ENCODE data around the gene PHACTR3. TPM values are rescaled to one million over a fixed set of nuclear protein-coding genes. Genes with fewer than 3 reads are reported as not detected.

Gene PHACTR3
- total RNA-seq, 4 donors from 2014 or later, result 0.66 to 7.8 TPM; not detected in 2

- TF ChIP-seq, protein P1, sequence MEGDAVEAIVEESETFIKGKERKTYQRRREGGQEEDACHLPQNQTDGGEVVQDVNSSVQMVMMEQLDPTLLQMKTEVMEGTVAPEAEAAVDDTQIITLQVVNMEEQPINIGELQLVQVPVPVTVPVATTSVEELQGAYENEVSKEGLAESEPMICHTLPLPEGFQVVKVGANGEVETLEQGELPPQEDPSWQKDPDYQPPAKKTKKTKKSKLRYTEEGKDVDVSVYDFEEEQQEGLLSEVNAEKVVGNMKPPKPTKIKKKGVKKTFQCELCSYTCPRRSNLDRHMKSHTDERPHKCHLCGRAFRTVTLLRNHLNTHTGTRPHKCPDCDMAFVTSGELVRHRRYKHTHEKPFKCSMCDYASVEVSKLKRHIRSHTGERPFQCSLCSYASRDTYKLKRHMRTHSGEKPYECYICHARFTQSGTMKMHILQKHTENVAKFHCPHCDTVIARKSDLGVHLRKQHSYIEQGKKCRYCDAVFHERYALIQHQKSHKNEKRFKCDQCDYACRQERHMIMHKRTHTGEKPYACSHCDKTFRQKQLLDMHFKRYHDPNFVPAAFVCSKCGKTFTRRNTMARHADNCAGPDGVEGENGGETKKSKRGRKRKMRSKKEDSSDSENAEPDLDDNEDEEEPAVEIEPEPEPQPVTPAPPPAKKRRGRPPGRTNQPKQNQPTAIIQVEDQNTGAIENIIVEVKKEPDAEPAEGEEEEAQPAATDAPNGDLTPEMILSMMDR (IDR thresholded peaks at IDR 0.05; ENCODE audit: low read depth), result no peak
Measured at GRCh38 chr20:59823491-59824259, 219.3 kb downstream of the PHACTR3 start.

- TF ChIP-seq, protein P1 (IDR thresholded peaks at IDR 0.05; ENCODE audit: low read depth), result no peak
Measured at GRCh38 chr20:59824711-59825562, 220.6 kb downstream of the PHACTR3 start.

GRCh38 chr20:59825563-59825920, 221.2 kb downstream of the PHACTR3 start:
- TF ChIP-seq, protein P1 (IDR thresholded peaks at IDR 0.05; ENCODE audit: low read depth), result no peak

GRCh38 chr20:59825944-59826759, 221.8 kb downstream of the PHACTR3 start:
- TF ChIP-seq, protein P1 (IDR thresholded peaks at IDR 0.05; ENCODE audit: low read depth), result no peak

DNA sequence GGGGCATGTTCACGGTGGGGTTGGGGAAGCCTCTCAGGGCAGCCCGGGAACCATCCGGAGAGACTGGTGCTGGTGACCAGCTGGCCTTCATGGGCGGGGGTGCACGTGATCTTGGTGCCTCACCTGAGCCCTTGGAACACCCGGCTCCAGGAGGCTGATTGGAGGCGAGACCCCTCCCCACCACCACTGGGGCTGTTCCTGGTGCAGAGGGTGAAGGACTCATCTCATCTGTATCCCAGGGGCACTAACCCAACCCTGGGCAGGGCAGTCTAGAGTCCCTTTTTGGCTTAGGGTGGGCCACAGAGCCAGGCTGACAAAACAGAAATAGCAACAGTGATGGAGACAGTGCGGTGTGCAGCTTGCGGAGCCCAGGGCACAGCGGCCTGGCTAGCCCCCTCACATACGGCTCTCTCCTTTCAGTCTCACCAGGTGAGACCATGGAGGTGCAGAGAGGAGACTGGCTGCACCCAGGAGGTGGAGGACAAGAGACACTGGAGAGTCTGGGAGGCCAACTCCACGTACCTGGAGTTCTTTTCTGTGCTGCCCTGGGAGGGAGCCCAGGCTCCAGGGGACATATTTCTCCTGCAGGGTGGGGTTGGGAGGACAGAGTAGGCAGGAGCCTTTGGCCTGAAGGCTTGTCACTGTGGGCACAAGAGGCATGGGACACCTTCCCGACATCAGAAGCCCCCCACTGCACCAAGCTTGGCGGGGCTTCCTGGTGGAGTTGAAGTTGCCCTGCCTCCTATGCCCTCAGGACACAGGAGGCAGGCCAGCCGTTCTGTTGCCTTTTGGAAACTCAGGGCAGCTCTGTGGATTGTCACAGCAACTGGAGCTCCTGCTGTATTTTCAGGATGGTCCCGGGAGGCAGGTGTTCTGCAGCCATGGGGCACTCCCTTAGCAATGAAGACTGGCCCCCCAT, 223.1 kb downstream of the PHACTR3 start:
- TF ChIP-seq, protein P1 (IDR thresholded peaks at IDR 0.05; ENCODE audit: low read depth), result no peak

DNA sequence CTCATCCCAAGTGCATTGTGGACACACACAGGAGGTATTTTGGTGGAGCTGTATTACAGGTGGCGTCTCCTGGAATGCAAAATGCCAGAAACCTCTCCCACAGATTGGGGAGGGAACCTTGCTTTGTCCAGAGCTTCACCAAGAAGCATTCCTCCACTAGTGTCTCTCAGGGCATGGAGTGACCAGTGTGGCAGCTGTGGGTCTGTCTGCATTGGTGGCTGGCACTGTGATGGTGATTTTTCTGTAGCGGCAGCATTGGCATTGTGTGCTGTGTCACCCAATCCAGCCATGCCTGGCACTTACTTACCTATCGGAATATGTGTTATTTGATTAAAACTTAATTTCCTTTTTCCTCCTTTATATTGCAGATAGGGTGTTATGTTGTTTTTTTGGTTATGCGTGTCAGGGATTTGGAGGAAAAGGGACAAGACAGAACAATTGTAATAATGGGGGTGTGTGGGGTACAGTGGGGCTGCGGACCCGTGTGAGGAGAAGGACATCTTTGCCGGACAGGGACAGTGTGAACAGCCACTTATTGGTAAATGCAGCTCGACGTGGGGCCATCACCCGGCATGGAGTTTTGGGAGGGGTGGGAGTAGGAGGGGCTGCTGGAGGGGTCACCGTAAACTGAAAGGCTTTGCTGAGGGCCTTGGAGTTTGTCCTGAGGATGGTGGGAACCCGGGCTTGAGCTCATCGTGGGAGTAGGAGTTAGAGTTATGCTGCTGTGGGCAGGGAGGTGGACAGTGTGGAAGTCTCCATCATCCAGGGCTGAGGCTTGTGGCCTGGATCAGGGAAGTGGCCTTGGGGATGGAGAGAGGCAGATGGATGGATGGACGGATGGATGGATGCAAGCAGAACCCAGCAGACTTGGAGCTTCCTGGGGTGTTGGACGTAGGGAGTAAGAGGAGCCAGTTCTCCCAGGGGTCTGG, 224.0 kb downstream of the PHACTR3 start:
- TF ChIP-seq, protein P1 (IDR thresholded peaks at IDR 0.05; ENCODE audit: low read depth), result no peak

Data from subcutaneous adipose tissue (tissue), 4 donors.